ENCODE data around the gene PIP5KL1. TPM values are rescaled to one million over a fixed set of nuclear protein-coding genes. Genes with fewer than 3 reads are reported as not detected.

The PIP5KL1 gene
- total and polyA plus RNA-seq, 2 of the 4 experiments (the other 2 are of a cell fraction), result 0.36 to 3.6 TPM

- dilution Hi-C loops (cut with HindIII; ENCODE audit: low sequenced_read_pairs, unreplicated experiment), result no loop called here
- H3K27me3 ChIP-seq (ENCODE audit: control insufficient read depth, insufficient read depth, low read length), result no peaks in the 10 kb centered on the region
- peak overlapping the region; percentile 90 for H2BK120ac ChIP-seq (ENCODE audit: low read depth, low read length)
- peaks cover 65% of the 10 kb centered on the region for H3K4me1 ChIP-seq (ENCODE audit: control insufficient read depth, insufficient read depth, low read length)
- H3K9me1 ChIP-seq (ENCODE audit: insufficient read depth, low read length), result peaks cover 37% of the 10 kb centered on the region
- H2BK20ac ChIP-seq (ENCODE audit: low read depth, low read length), result peak overlapping the region; percentile 82
- no peak overlapping the region for H3K56ac ChIP-seq (ENCODE audit: extremely low read depth, insufficient read depth, low read length)
- H4K91ac ChIP-seq (ENCODE audit: insufficient read depth, low read depth, low read length), result peak overlapping the region; percentile 75
- H2AK9ac ChIP-seq (replicated peaks; ENCODE audit: low read depth, low read length, poor library complexity), result peak overlapping the region; percentile 90
- H3K14ac ChIP-seq (replicated peaks; ENCODE audit: low read depth, low read length), result peak overlapping the region; percentile 88
- H4K8ac ChIP-seq (ENCODE audit: low read depth in 2 of 2, low read length in 2 of 2), result peak overlapping the region; percentile 27 to 95; a peak in 3 of 4 replicates
- TF ChIP-seq FOS (IDR thresholded peaks at IDR 0.05; ENCODE audit: low read depth, low read length) (peak; percentile 44), MXI1 (IDR thresholded peaks at IDR 0.05; ENCODE audit: borderline replicate concordance, low read depth, low read length) (no peak), MAZ (IDR thresholded peaks at IDR 0.05; ENCODE audit: borderline replicate concordance, low read depth, low read length) (0 out of 2 replicates have a peak, but pooled peaks have one; percentile 12), POLR2A (IDR thresholded peaks at IDR 0.05; ENCODE audit: low read depth, low read length) (no peak), BHLHE40 (IDR thresholded peaks at IDR 0.05; ENCODE audit: low read depth, low read length) (no peak), RCOR1 (IDR thresholded peaks at IDR 0.05; ENCODE audit: insufficient replicate concordance, low read length) (peak; percentile 48), CTCF (conservative IDR thresholded peaks at IDR 0.05; ENCODE audit: low read depth, low read length) (0 out of 2 replicates have a peak, but pooled peaks have one; percentile 6)
- H3K4ac ChIP-seq (ENCODE audit: low read depth, low read length), result peak overlapping the region; percentile 99
- H4K5ac ChIP-seq (ENCODE audit: low read depth, low read length), result peak overlapping the region; percentile 44
- peak overlapping the region; percentile 65 for H3K27ac ChIP-seq (ENCODE audit: insufficient read depth, low read length)
- DNase-seq (peak; percentile 77), ATAC-seq (ENCODE audit: low read depth) (no peak)
- peak overlapping the region; percentile 70 for H3K18ac ChIP-seq (ENCODE audit: low read depth, low read length)
- ChIA-PET POLR2A (ENCODE audit: unreplicated experiment) (no interaction called here), CTCF (interaction anchor here (0.9 kb wide), 1 partner anchor 25 kb away, joined by 3 read pairs; no protein-coding TSS in a partner anchor)
- H4K20me1 ChIP-seq (ENCODE audit: insufficient read depth, low read length), result peaks cover 27% of the 10 kb centered on the region
- peak overlapping the region; percentile 56 for H2AFZ ChIP-seq (replicated peaks; ENCODE audit: low read length, poor library complexity)
- peak overlapping the region; percentile 90 for H2AK5ac ChIP-seq (ENCODE audit: low read depth, low read length)
- peaks cover 42 to 90% of the 10 kb centered on the region in 2 experiments for H3K79me1 ChIP-seq (ENCODE audit: low read depth in 1 of 2, low read length in 2 of 2)
- no peak overlapping the region for H3K9ac ChIP-seq (ENCODE audit: low read depth, low read length)
- peak overlapping the region; percentile 86 for H2BK5ac ChIP-seq (ENCODE audit: low read depth, low read length, poor library complexity, severe bottlenecking)
- in situ Hi-C loops (cut with MboI; ENCODE audit: low sequenced_read_pairs), result no loop called here
- peak overlapping the region; percentile 94; the same call in 1 of the 3 replicates for H2BK15ac ChIP-seq (ENCODE audit: low read depth, low read length)
- intact Hi-C loops (cut with micrococcal nuclease), result loop anchor here (5.0 kb wide), 1 partner anchor 114 kb away; no protein-coding TSS in a partner anchor
- no peaks in the 10 kb centered on the region for H3K36me3 ChIP-seq (ENCODE audit: control insufficient read depth, insufficient read depth, low read length)
- H3K9me3 ChIP-seq (ENCODE audit: control insufficient read depth, insufficient read depth, low read length), result no peaks in the 10 kb centered on the region
- no peak overlapping the region for H3K4me2 ChIP-seq (ENCODE audit: low read depth, low read length)
- no peak overlapping the region for H3K4me3 ChIP-seq (ENCODE audit: insufficient read depth, low read depth, low read length)
- no CpG with 5 or more reads among the region's 3 CpGs for WGBS, 2 experiments (ENCODE audit: extremely low coverage in 2 of 2, insufficient read length in 1 of 2)
- H3K23ac ChIP-seq (ENCODE audit: low read depth, low read length), result peak overlapping the region; percentile 84
- no TSS peak for BruUV-seq (replicated peaks)
Observed at GRCh38 chr9:127968042-127968441, 37.5 kb upstream of the PIP5KL1 start.

Measured in IMR-90 (cell line).